HCT116 (cell line): ENCODE results near the gene CAMK2A. TPM values are rescaled to one million over a fixed set of nuclear protein-coding genes. Genes with fewer than 3 reads are reported as not detected.

Experiments used
- ATAC-seq: fragments of 200-7000 bp; cut with Tn5 transposase; 2 replicates; pipeline ENCODE4 v1.9.1; 2020; ENCODE audit warnings: mild to moderate bottlenecking, moderate library complexity
- BruUV-seq: library from RNA; stranded (reverse); fragments of 400-500 nt; replicated peaks from 2 replicates; lab custom pipeline; 2021; lab: Mats Ljungman, UMichigan
- CTCF ChIA-PET: fragments of 300-600 bp; sonication (Branson Sonifier 250); formaldehyde crosslinking; loops from one replicate; lab custom pipeline; 2021; ENCODE audit warnings: antibody characterized with exemption; lab: Charles Lee
- POLR2A ChIA-PET: fragments of 300-600, 350-600 bp; sonication (Branson Sonifier 250); formaldehyde crosslinking; loops from one replicate; lab custom pipeline; 2021; ENCODE audit warnings: antibody characterized with exemption; lab: Charles Lee
- RAD21 ChIA-PET, 2 experiments: fragments of 300-600 bp; sonication (Branson Sonifier 250); formaldehyde crosslinking; loops; one replicate each; lab custom pipeline; 2023; ENCODE audit warnings: low total read pairs in 2 of 2; ENCODE audit not compliant: uncharacterized antibody in 2 of 2, unreplicated experiment in 2 of 2, low non-redundant PET in 1 of 2; lab: Charles Lee
- DNase-seq: peaks from one replicate; pipeline ENCODE4 v3.0.0-alpha.2; 2010; ENCODE audit warnings: low read depth, low spot score
- H2AFZ ChIP-seq: fragments of 200-600 bp; shearing (Covaris generic), sonication (generic); 2 replicates; pipeline ENCODE4 v1.6.1; 2017; ENCODE audit warnings: low read depth, mixed run types, mixed read lengths, antibody characterized with exemption, low read length; ENCODE audit not compliant: poor library complexity, severe bottlenecking
- H3K27ac ChIP-seq: 2 replicates; pipeline ENCODE4 v1.5.1; 2012; ENCODE audit warnings: low read depth, low read length
- H3K27me3 ChIP-seq: fragments of 200-600 bp; sonication (generic); 2 replicates; pipeline ENCODE4 v1.6.1; 2016; ENCODE audit warnings: mixed run types, low read length, mixed read lengths; ENCODE audit not compliant: insufficient read depth
- H3K36me3 ChIP-seq, 2 experiments: fragments of 200-500 bp in 1 of 2; fragments of 200-600 bp in 1 of 2; sonication (Bioruptor generic) in 1 of 2; sonication (generic) in 1 of 2; 2 replicates each; pipeline versions ENCODE4 v1.5.1 to v1.6.1; 2014 to 2016; ENCODE audit warnings: low read length in 2 of 2, inconsistent platforms in 1 of 2, mixed read lengths in 1 of 2, mixed run types in 1 of 2; ENCODE audit not compliant: insufficient read depth in 2 of 2, control insufficient read depth in 1 of 2
- H3K4me1 ChIP-seq, 2 experiments: fragments of 200-600 bp in 1 of 2; sonication (generic) in 1 of 2; 2 replicates each; pipeline versions ENCODE4 v1.5.1 to v1.6.1; 2012 to 2017; ENCODE audit warnings: low read length in 2 of 2, inconsistent platforms in 1 of 2, mild to moderate bottlenecking in 1 of 2, mixed read lengths in 1 of 2, mixed run types in 1 of 2, moderate library complexity in 1 of 2; ENCODE audit not compliant: insufficient read depth in 2 of 2, control insufficient read depth in 1 of 2
- H3K4me2 ChIP-seq: fragments of 200-600 bp; sonication (generic); 2 replicates; pipeline ENCODE4 v1.6.1; 2017; ENCODE audit warnings: mixed run types, low read length, mixed read lengths
- H3K4me3 ChIP-seq, 2 experiments: fragments of 200-600 bp in 1 of 2; sonication (generic) in 1 of 2; replicated peaks in 1 of 2; 2 replicates each; pipeline ENCODE4 v1.5.1; 2011 to 2016; ENCODE audit warnings: low read length in 2 of 2, control low read depth in 1 of 2, low read depth in 1 of 2, mild to moderate bottlenecking in 1 of 2, mixed read lengths in 1 of 2, mixed run types in 1 of 2
- H3K79me2 ChIP-seq: fragments of 200-600 bp; sonication (generic); 2 replicates; pipeline ENCODE4 v1.6.1; 2017; ENCODE audit warnings: mild to moderate bottlenecking, mixed run types, low read length, moderate library complexity, mixed read lengths; ENCODE audit not compliant: insufficient read depth
- H3K9ac ChIP-seq: fragments of 200-600 bp; sonication (generic); 2 replicates; pipeline ENCODE4 v1.6.1; 2016; ENCODE audit warnings: low read length, mixed read lengths
- H3K9me2 ChIP-seq: fragments of 200-600 bp; sonication (generic), shearing (Covaris generic); 2 replicates; pipeline ENCODE4 v1.6.1; 2017; ENCODE audit warnings: mixed run types, mild to moderate bottlenecking, moderate library complexity; ENCODE audit not compliant: insufficient read depth
- H3K9me3 ChIP-seq, 2 experiments: fragments of 200-500 bp in 1 of 2; fragments of 200-600 bp in 1 of 2; sonication (Bioruptor generic) in 1 of 2; sonication (generic) in 1 of 2; 2 replicates each; pipeline ENCODE4 v1.6.1; 2014 to 2017; ENCODE audit warnings: low read length in 2 of 2, mixed read lengths in 2 of 2, inconsistent platforms in 1 of 2, low read depth in 1 of 2, mild to moderate bottlenecking in 1 of 2, mixed run types in 1 of 2, moderate library complexity in 1 of 2; ENCODE audit not compliant: control insufficient read depth in 1 of 2, insufficient read depth in 1 of 2
- H4K20me1 ChIP-seq: fragments of 200-600 bp; sonication (generic), shearing (Covaris generic); 2 replicates; pipeline ENCODE4 v1.6.1; 2017; ENCODE audit warnings: mixed run types, mild to moderate bottlenecking, moderate library complexity; ENCODE audit not compliant: insufficient read depth
- EGR1 ChIP-seq: IDR thresholded peaks from 2 replicates; pipeline ENCODE4 v1.6.1; 2012; ENCODE audit warnings: low read depth
- EZH2phosphoT487 ChIP-seq: fragments of 200-600 bp; IDR thresholded peaks from 2 replicates; pipeline ENCODE4 v1.6.1; 2018; ENCODE audit warnings: antibody characterized with exemption, borderline replicate concordance
- RAD21 ChIP-seq: IDR thresholded peaks from 2 replicates; pipeline ENCODE4 v1.6.1; 2012; ENCODE audit warnings: low read depth, mild to moderate bottlenecking
- YY1 ChIP-seq: IDR thresholded peaks from 2 replicates; pipeline ENCODE4 v1.6.1; 2011; ENCODE audit warnings: low read length, low read depth, moderate library complexity, mild to moderate bottlenecking; ENCODE audit not compliant: insufficient replicate concordance; ENCODE audit errors: extremely low read depth
- intact Hi-C: fragments of 100-400 bp; cut with micrococcal nuclease; formaldehyde crosslinking; loops from 2 replicates; pipeline ENCODE4 v1.10.0; 2022
- total RNA-seq: library from RNA; stranded (reverse); gene quantifications from one replicate; pipeline ENCODE4 v1.2.1, GENCODE V29; 2021; ENCODE audit not compliant: unreplicated experiment
- TF ChIP-seq, protein P1 (sequence below): IDR thresholded peaks from 2 replicates; pipeline ENCODE4 v1.6.1; 2012

CAMK2A gene
- total RNA-seq, 1 experiment from 2014 or later: not detected

DNA sequence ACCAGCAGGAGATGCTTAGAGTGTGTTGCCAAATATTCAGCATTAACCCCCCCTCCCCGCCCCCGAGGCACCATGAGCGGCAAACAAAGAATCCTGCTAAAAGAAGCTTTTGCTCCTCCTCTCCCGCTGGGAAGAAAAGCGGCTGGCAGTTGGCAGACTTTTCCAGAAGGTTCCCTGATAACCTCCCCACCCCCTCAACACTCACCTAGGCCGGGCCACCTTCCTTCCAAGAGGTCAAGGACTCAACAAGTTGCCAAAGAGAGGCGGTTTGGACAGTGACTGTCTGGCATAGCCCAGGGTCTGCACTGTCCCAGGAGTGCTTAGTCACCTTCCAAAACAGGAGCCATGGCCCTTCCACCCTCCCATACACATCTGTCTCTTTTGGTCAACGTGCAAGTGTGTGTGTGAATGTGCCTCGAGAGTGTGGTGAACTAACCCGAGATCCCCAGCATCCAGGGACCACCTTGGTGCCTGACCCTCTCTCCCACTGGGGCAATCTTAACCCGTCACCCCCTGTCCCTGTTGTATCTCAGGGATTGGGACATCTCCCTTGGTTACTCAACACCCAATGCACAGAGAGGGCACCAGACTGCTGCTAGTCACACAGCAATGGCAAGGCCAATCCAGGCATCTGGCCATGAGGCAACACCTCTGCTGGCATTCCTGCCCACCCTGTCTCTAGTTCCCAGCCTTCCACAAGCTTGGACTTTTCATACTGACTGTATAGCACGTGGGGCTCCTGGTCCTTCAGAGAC lies 18.9 kb downstream of the CAMK2A start:
- H3K27me3 ChIP-seq: no peaks in the 10 kb centered on the region
- ChIA-PET CTCF (interaction anchor here (0.7 to 1.6 kb wide), 3 partner anchors 20 to 80 kb away, joined by 3 to 6 read pairs (median 4); no protein-coding TSS in a partner anchor), RAD21 (no interaction called here), POLR2A (no interaction called here)
- H3K4me3 ChIP-seq: no peak overlapping the region
- no peak overlapping the region for H3K9ac ChIP-seq
- H3K4me1 ChIP-seq: no peaks in the 10 kb centered on the region; a peak in 2 of 4 replicates
- H3K9me3 ChIP-seq: no peaks in the 10 kb centered on the region
- no peak overlapping the region for H2AFZ ChIP-seq
- ATAC-seq (no peak), DNase-seq (no peak)
- H3K27ac ChIP-seq: no peak overlapping the region
- H3K79me2 ChIP-seq: no peaks in the 10 kb centered on the region
- no TSS peak for BruUV-seq
- intact Hi-C loops: no loop called here
- no peak overlapping the region for H3K4me2 ChIP-seq
- TF ChIP-seq RAD21: no peak
- no peaks in the 10 kb centered on the region for H4K20me1 ChIP-seq
- H3K36me3 ChIP-seq: no peaks in the 10 kb centered on the region
- no peaks in the 10 kb centered on the region for H3K9me2 ChIP-seq

DNA sequence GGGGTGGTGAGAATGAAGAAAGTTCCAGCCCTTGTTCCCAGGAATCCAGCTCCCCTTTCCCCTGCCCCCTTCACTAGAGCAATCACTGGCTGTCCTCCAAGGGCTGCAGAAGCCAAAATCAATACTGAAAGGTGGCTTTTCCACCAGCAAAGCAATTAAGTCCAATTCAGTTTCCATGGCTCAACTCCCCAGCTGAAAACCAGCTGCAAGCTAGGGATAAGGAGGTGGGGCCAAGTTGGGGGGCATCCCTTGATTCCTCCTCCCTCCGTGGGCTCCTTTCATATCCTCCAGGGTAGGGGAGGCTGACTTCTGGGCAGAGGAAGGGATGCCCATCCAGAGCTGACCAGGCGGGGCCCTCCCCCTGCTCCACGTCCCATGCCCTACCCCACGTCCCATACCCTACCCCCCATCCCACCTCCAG lies 22.7 kb downstream of the CAMK2A start:
- Histone ChIP-seq H2AFZ (no peak overlapping the region), H3K36me3 (no peaks in the 10 kb centered on the region), H3K9me3 (no peaks in the 10 kb centered on the region), H3K27ac (no peak overlapping the region), H3K79me2 (no peaks in the 10 kb centered on the region), H3K4me2 (no peak overlapping the region), H4K20me1 (no peaks in the 10 kb centered on the region), H3K9me2 (no peaks in the 10 kb centered on the region), H3K4me3 (no peak overlapping the region), H3K9ac (no peak overlapping the region), H3K27me3 (no peaks in the 10 kb centered on the region), H3K4me1 (peaks cover 18 to 22% of the 10 kb centered on the region in 2 experiments)
- DNase-seq: no peak
- intact Hi-C loops: no loop called here
- ChIA-PET CTCF (no interaction called here), POLR2A (no interaction called here), RAD21 (no interaction called here)
- no peak for ATAC-seq
- BruUV-seq: no TSS peak
- TF ChIP-seq EZH2phosphoT487 (no peak), EGR1 (no peak), YY1 (no peak)
- TF ChIP-seq, protein P1, sequence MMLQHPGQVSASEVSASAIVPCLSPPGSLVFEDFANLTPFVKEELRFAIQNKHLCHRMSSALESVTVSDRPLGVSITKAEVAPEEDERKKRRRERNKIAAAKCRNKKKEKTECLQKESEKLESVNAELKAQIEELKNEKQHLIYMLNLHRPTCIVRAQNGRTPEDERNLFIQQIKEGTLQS: no peak
